Colon (tissue), 2 donors: ENCODE results near the gene DHX57.
"Not testable (repeated sequence)": the region's sequence is repeated elsewhere in the genome, so short reads cannot be mapped to it uniquely, and the experiment has no call there.

ENCODE experiments used
- FAIRE-seq: peaks from 2 replicates; lab custom pipeline; 2012; peaks lifted over from hg19 to GRCh38; lab: Jason Lieb, UNC
- donor health status: control.
- donor health status: control.

DHX57 gene

GRCh38 chr2:38797953-38798352, 77.8 kb downstream of the DHX57 start:
- FAIRE-seq, result no peak

- FAIRE-seq, result no peak
These were observed 78.5 kb downstream of the DHX57 start for GRCh38 chr2:38797250-38797676.

- FAIRE-seq, result not testable (repeated sequence)
These were observed 80.7 kb downstream of the DHX57 start for GRCh38 chr2:38795016-38795415.

- FAIRE-seq, result no peak
These were observed 81.3 kb downstream of the DHX57 start for GRCh38 chr2:38794235-38794946.

- no peak for FAIRE-seq
These were observed 82.2 kb downstream of the DHX57 start for GRCh38 chr2:38793511-38793910.

GRCh38 chr2:38792751-38793150, 83.0 kb downstream of the DHX57 start:
- FAIRE-seq, result no peak

- FAIRE-seq, result not testable (repeated sequence)
These were observed 83.4 kb downstream of the DHX57 start for GRCh38 chr2:38792321-38792720.

GRCh38 chr2:38791744-38792143, 84.0 kb downstream of the DHX57 start:
- FAIRE-seq, result no peak

- FAIRE-seq, result no peak
These were observed 86.0 kb downstream of the DHX57 start for GRCh38 chr2:38789691-38790090.

- no peak for FAIRE-seq
These were observed 87.4 kb downstream of the DHX57 start for GRCh38 chr2:38788306-38788705.

- no peak for FAIRE-seq
These were observed 92.1 kb downstream of the DHX57 start for GRCh38 chr2:38783586-38783985.

- no peak for FAIRE-seq
These were observed 97.0 kb downstream of the DHX57 start for GRCh38 chr2:38778687-38779082.

- no peak for FAIRE-seq
These were observed 99.2 kb downstream of the DHX57 start for GRCh38 chr2:38776531-38776930.

GRCh38 chr2:38775921-38776225, 99.9 kb downstream of the DHX57 start:
- no peak for FAIRE-seq

GRCh38 chr2:38775097-38775920, 100.4 kb downstream of the DHX57 start:
- FAIRE-seq, result no peak

GRCh38 chr2:38771632-38772031, 104.1 kb downstream of the DHX57 start:
- FAIRE-seq, result no peak

- FAIRE-seq, result no peak
These were observed 110.2 kb downstream of the DHX57 start for GRCh38 chr2:38765551-38765950.

GRCh38 chr2:38765149-38765548, 110.6 kb downstream of the DHX57 start:
- FAIRE-seq, result no peak

GRCh38 chr2:38763728-38764127, 112.0 kb downstream of the DHX57 start:
- FAIRE-seq, result no peak

GRCh38 chr2:38763228-38763627, 112.5 kb downstream of the DHX57 start:
- no peak for FAIRE-seq

GRCh38 chr2:38755891-38756290, 119.8 kb downstream of the DHX57 start:
- not testable (repeated sequence) for FAIRE-seq

- FAIRE-seq, result no peak
These were observed 121.2 kb downstream of the DHX57 start for GRCh38 chr2:38754506-38754905.

- FAIRE-seq, result no peak
These were observed 121.7 kb downstream of the DHX57 start for GRCh38 chr2:38754049-38754448.
